Stomach (tissue), 9 donors: ENCODE results near the gene POT1. TPM values are rescaled to one million over a fixed set of nuclear protein-coding genes. Genes with fewer than 3 reads are reported as not detected.

Source experiments
- DNase-seq, 2 donors: peaks; one replicate each; pipeline versions ENCODE4 v3.0.0 to v3.0.0-alpha.2; 2013 to 2019
- H3K27ac ChIP-seq, 5 donors: fragments of 200-600 bp in 4 of 5; sonication (generic) in 4 of 5; one replicate each; pipeline ENCODE4 v1.5.1; 2013 to 2019; ENCODE audit warnings: mild to moderate bottlenecking in 1 of 5, moderate library complexity in 1 of 5
- H3K27me3 ChIP-seq, 3 donors: fragments of 200-600 bp; sonication (generic); one replicate each; pipeline ENCODE4 v1.5.1; 2017 to 2019; ENCODE audit warnings: mixed run types in 1 of 3
- H3K36me3 ChIP-seq, 4 donors: fragments of 200-600 bp; sonication (generic); 1 replicate in 3 of 4; 2 replicates in 1 of 4; pipeline ENCODE4 v1.5.1; 2016 to 2019
- H3K4me1 ChIP-seq, 4 donors: fragments of 200-600 bp; sonication (generic); one replicate each; pipeline ENCODE4 v1.5.1; 2016 to 2019
- H3K4me3 ChIP-seq, 4 donors: fragments of 200-600 bp; sonication (generic) in 3 of 4; one replicate each; pipeline ENCODE4 v1.5.1; 2016 to 2019; ENCODE audit warnings: mild to moderate bottlenecking in 1 of 4
- H3K9me3 ChIP-seq, 4 donors: fragments of 200-600 bp; sonication (generic); one replicate each; pipeline ENCODE4 v1.5.1; 2016 to 2019
- CTCF ChIP-seq, 7 experiments: fragments of 450-650 bp in 4 of 7; fragments of 200-600 bp in 3 of 7; sonication (generic) in 3 of 7; IDR thresholded peaks; one replicate each; pipeline ENCODE4 v1.5.1; 2016 to 2019; ENCODE audit warnings: antibody characterized with exemption in 7 of 7, control low read depth in 2 of 7, mild to moderate bottlenecking in 1 of 7
- EP300 ChIP-seq: sonication (generic); formaldehyde crosslinking; IDR thresholded peaks from one replicate; pipeline ENCODE4 v1.6.1; 2017; ENCODE audit warnings: antibody characterized with exemption
- POLR2A ChIP-seq, 4 donors: fragments of 450-650 bp; IDR thresholded peaks; one replicate each; pipeline ENCODE4 v1.6.1; 2016; ENCODE audit warnings: antibody characterized with exemption in 4 of 4, control low read depth in 2 of 4, mild to moderate bottlenecking in 1 of 4, moderate library complexity in 1 of 4
- POLR2AphosphoS5 ChIP-seq, 3 donors: sonication (generic); formaldehyde crosslinking; IDR thresholded peaks; one replicate each; pipeline ENCODE4 v1.6.1; 2016; ENCODE audit warnings: antibody characterized with exemption in 3 of 3
- WGBS, 5 donors: extraction: QIAGEN DNeasy Blood & Tissue Kit in 3 of 5; methylation state at CpG; one replicate each; pipeline versions ENCODE4 v1.1.5 to v1.1.7; 2013 to 2018; 5-methylcytosine and 5-hydroxymethylcytosine counted together
- intact Hi-C: fragments of 100-400 bp; cut with DNase I; formaldehyde crosslinking; loops from one replicate; pipeline ENCODE4 v1.15.1; 2023; ENCODE audit warnings: low total_unique reads
- polyA plus RNA-seq, 3 donors: library from polyadenylated mRNA; stranded (reverse); fragments of 200-250 nt; gene quantifications; one replicate each; pipeline ENCODE4 v1.2.3, GENCODE V29; 2013
- total RNA-seq, 5 donors: library from RNA; depleted of rRNA; stranded (reverse); fragments of >200 nt; gene quantifications; one replicate each; pipeline versions ENCODE4 v1.1.0 to v1.2.3, GENCODE V29; 2014 to 2016
- donor health status: healthy with polysubstance abuse.
- donor health status: Bipolar disorder and iron deficiency.
- donor health status: healthy.

Gene POT1
- total and polyA plus RNA-seq, 8 donors, result 4.3 to 47.5 (median 8.9) TPM

GRCh38 chr7:124930655-124931597, 1.3 kb upstream of the POT1 start:
- TF ChIP-seq POLR2A (IDR thresholded peaks at IDR 0.05), result no peak
- TF ChIP-seq EP300, result no peak
- TF ChIP-seq CTCF (IDR thresholded peaks at IDR 0.05), result no peak
- no peak for TF ChIP-seq POLR2AphosphoS5 (IDR thresholded peaks at IDR 0.05)
- Histone ChIP-seq H3K9me3 (no peaks in the 10 kb centered on the region), H3K4me3 (no peak overlapping the region), H3K27ac (peak overlapping the region in 1 of 5 donors; percentile 7), H3K36me3 (no peaks in the 10 kb centered on the region), H3K4me1 (peaks cover 0 to 26% (median 15%) of the 10 kb centered on the region in 4 donors), H3K27me3 (no peaks in the 10 kb centered on the region)
- WGBS, 5 donors, result 77 to 83% (median 81%) methylated on average over 18 of the region's 18 CpGs
- intact Hi-C loops, result no loop called here
- peak in 1 of 2 donors; percentile 20 for DNase-seq

GRCh38 chr7:124930173-124930623, 573 bp upstream of the POT1 start:
- no peaks in the 10 kb centered on the region for H3K27me3 ChIP-seq
- TF ChIP-seq POLR2AphosphoS5 (IDR thresholded peaks at IDR 0.05) (no peak), CTCF (IDR thresholded peaks at IDR 0.05) (no peak)
- intact Hi-C loops, result no loop called here
- 0 to 6% (median 3%) methylated on average over 1 of the region's 1 CpG for WGBS, 5 donors
- H3K4me1 ChIP-seq, result peaks cover 0 to 26% (median 17%) of the 10 kb centered on the region in 4 donors
- peak overlapping the region; percentile 59 to 69 (median 62) for H3K4me3 ChIP-seq
- peak overlapping the region; percentile 80 to 93 (median 90) for H3K27ac ChIP-seq
- no peak for DNase-seq
- H3K9me3 ChIP-seq, result no peaks in the 10 kb centered on the region
- no peaks in the 10 kb centered on the region for H3K36me3 ChIP-seq

- Histone ChIP-seq H3K27ac (no peak overlapping the region), H3K36me3 (no peaks in the 10 kb centered on the region), H3K4me3 (no peak overlapping the region), H3K4me1 (peaks cover 0 to 26% (median 17%) of the 10 kb centered on the region in 4 donors), H3K9me3 (no peaks in the 10 kb centered on the region), H3K27me3 (no peaks in the 10 kb centered on the region)
- intact Hi-C loops, result no loop called here
- TF ChIP-seq POLR2A (IDR thresholded peaks at IDR 0.05) (no peak), CTCF (IDR thresholded peaks at IDR 0.05) (no peak), POLR2AphosphoS5 (IDR thresholded peaks at IDR 0.05) (no peak), EP300 (no peak)
- DNase-seq, result no peak
Measured at GRCh38 chr7:124924906-124925305, 4.7 kb downstream of the POT1 start.

- no peak for DNase-seq
- no peaks in the 10 kb centered on the region for H3K9me3 ChIP-seq
- no peaks in the 10 kb centered on the region for H3K36me3 ChIP-seq
- no peak overlapping the region for H3K27ac ChIP-seq
- no peak for TF ChIP-seq CTCF (IDR thresholded peaks at IDR 0.05)
- no peaks in the 10 kb centered on the region for H3K27me3 ChIP-seq
- H3K4me3 ChIP-seq, result no peak overlapping the region
- intact Hi-C loops, result no loop called here
- H3K4me1 ChIP-seq, result peaks cover 0 to 18% (median 4%) of the 10 kb centered on the region in 4 donors
Measured at GRCh38 chr7:124922200-124922599, 7.4 kb downstream of the POT1 start.
